Activated T-cell treated with anti-CD3 and anti-CD28 coated beads, Interleukin-2, amount 50 U/mL, for 24 hours (primary cell): ENCODE results near the gene GSTA1.
"Not testable (repeated sequence)": the region's sequence is repeated elsewhere in the genome, so short reads cannot be mapped to it uniquely, and the experiment has no call there.

Experiments used
- DNase-seq: peaks from one replicate; pipeline ENCODE4 v3.0.0-alpha.2; 2020
- H3K27ac Mint-ChIP-seq: 2 replicates; pipeline ENCODE4 v1.8.0; 2020; ENCODE audit warnings: mild to moderate bottlenecking, mixed read lengths
- H3K27me3 Mint-ChIP-seq: 2 replicates; pipeline ENCODE4 v1.8.0; 2020; ENCODE audit warnings: mixed read lengths
- H3K36me3 Mint-ChIP-seq: 2 replicates; pipeline ENCODE4 v1.8.0; 2020; ENCODE audit warnings: low read depth, mixed read lengths
- H3K4me1 Mint-ChIP-seq: 2 replicates; pipeline ENCODE4 v1.8.0; 2020; ENCODE audit warnings: low read depth, mixed read lengths
- H3K4me3 Mint-ChIP-seq: 2 replicates; pipeline ENCODE4 v1.8.0; 2020; ENCODE audit warnings: mild to moderate bottlenecking, moderate library complexity, mixed read lengths
- H3K9me3 Mint-ChIP-seq: 2 replicates; pipeline ENCODE4 v1.8.0; 2020; ENCODE audit warnings: mixed read lengths

GSTA1 gene

DNA sequence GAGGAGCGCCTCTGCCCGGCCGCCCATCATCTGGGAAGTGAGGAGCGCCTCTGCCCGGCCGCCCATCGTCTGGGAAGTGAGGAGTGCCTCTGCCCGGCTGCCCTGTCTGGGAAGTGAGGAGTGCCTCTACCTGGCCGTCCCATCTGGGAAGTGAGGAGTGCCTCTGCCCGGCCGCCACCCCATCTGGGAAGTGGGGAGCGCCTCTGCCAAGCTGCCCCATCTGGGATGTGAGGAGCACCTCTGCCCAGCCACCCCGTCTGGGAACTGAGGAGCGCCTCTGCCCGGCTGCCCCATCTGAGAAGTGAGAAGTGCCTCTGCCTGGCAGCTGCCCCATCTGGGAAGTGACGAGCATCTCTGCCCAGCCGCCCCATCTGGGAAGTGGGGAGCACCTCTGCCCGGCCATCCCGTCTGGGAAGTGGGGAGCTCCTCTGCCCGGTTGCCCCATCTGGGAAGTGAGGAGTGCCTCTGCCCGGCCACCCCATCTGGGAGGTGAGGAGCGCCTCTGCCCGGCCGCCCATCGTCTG, 21.7 kb upstream of the GSTA1 start:
- not testable (repeated sequence) for H3K27ac Mint-ChIP-seq, H3K9me3 Mint-ChIP-seq, H3K4me1 Mint-ChIP-seq, H3K4me3 Mint-ChIP-seq, H3K36me3 Mint-ChIP-seq, DNase-seq
- peaks cover 17% of the 10 kb centered on the region for H3K27me3 Mint-ChIP-seq

DNA sequence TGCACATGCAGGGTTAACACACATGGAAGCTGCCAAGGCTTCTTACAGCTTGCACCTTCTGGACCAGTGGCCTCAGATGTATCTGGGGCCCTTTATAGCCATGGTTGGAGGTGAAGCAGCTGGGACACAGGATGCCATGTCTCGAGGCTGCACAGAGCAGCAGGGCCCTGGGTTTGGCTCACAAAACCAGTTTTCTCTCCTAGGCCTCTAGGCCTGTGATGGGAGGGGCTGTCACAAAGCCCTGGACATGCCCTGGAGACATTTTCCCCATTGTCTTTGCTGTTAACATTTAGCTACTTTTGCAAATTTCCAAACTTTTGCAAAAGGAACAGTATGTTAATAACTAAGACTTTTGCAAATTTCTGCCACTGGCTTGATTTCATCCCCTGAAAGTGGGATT, 18.2 kb upstream of the GSTA1 start:
- no peaks in the 10 kb centered on the region for H3K4me1 Mint-ChIP-seq
- H3K4me3 Mint-ChIP-seq: no peak overlapping the region
- H3K27me3 Mint-ChIP-seq: peaks cover 10% of the 10 kb centered on the region
- H3K27ac Mint-ChIP-seq: no peak overlapping the region
- H3K36me3 Mint-ChIP-seq: no peaks in the 10 kb centered on the region
- H3K9me3 Mint-ChIP-seq: peaks cover 9% of the 10 kb centered on the region
- DNase-seq: no peak

DNA sequence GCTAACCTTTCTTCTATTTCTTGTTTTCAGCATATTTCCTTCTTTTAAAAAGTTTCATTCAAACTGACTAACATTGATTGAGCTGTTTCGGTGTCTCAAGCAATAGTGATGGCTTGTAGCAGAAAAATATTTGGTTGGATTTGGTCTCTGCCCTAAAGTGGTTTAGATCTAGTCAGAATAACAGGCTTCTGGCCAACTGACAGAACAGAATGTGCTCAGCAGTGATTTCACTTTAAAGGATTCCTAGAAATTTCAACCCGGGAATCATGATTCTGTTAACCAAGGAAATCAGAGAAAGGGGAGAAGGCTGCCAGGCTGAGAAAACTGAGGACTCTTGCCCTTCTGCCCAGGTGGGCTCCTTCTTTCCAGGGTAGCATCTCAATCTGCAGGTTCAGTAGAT, 16.6 kb upstream of the GSTA1 start:
- Mint-ChIP-seq H3K4me1 (no peaks in the 10 kb centered on the region), H3K36me3 (no peaks in the 10 kb centered on the region), H3K27me3 (peaks cover 6% of the 10 kb centered on the region), H3K27ac (no peak overlapping the region), H3K9me3 (peaks cover 9% of the 10 kb centered on the region), H3K4me3 (no peak overlapping the region)
- DNase-seq: no peak

DNA sequence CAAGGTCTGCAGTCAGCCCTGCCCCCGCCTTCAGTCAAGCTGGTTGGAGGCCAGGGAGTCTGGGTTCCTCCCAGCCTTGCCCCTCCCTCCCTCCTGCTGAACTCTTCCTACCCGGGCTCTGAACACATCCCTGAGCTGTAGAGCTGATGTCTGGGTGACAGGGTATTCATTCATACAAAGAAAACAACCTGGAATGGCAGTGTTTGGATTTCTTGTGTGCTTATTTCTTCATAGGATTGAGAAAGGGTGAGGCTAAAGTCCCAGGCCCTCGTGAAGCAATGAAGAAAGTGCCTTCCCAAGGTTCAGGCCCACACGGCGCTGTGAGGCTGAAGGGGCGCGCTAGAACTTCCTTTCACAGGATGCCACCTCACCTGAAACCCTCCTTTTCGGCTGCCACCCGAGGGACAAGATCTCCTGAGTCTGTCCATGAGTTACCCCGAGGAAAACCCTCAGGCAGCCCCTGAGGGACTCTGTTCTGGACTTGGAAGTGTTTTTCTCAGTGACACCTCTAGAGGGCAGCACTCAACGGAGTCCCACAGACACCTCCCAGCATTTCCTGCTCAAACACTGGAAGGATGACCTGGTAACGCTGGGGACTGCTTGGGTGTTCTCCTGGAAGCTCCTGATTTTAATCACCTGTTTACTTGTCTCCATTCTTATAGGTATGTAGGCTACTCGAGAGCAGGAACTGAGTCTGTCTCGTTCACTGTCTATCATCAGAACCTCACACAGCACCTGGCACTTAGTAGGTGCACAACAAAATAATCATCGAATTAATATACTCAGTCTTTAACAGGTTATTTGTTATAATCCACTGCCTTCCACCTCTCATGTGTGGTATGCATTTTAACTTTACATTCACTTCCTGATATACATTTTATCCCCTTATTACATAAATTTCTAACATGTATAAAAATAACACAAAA, 11.8 kb upstream of the GSTA1 start:
- Mint-ChIP-seq H3K27me3 (peaks cover 19% of the 10 kb centered on the region), H3K36me3 (no peaks in the 10 kb centered on the region), H3K4me3 (no peak overlapping the region), H3K9me3 (no peaks in the 10 kb centered on the region), H3K27ac (no peak overlapping the region), H3K4me1 (no peaks in the 10 kb centered on the region)
- DNase-seq: peak; percentile 50

DNA sequence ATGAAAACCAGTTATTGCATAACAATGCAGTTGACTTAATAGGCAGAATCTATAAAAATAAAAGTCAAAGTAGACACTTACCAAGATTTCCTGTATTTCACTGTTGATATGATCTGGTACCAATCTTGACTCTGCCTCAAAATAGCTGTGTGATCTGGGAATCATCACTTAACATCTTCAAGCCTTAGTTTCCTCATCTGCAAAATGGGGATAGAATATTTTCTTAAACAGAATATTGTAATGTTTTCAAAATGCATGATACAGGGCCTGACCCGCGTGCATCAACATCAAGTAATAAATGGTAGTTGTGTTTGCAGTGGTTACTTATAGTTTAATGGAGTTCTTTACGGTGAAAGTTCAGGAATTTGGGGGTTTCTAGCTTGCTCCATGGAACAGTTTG, 10.9 kb upstream of the GSTA1 start:
- H3K4me3 Mint-ChIP-seq, H3K27ac Mint-ChIP-seq, DNase-seq, H3K36me3 Mint-ChIP-seq, H3K4me1 Mint-ChIP-seq, H3K9me3 Mint-ChIP-seq: not testable (repeated sequence)
- H3K27me3 Mint-ChIP-seq: peaks cover 19% of the 10 kb centered on the region

DNA sequence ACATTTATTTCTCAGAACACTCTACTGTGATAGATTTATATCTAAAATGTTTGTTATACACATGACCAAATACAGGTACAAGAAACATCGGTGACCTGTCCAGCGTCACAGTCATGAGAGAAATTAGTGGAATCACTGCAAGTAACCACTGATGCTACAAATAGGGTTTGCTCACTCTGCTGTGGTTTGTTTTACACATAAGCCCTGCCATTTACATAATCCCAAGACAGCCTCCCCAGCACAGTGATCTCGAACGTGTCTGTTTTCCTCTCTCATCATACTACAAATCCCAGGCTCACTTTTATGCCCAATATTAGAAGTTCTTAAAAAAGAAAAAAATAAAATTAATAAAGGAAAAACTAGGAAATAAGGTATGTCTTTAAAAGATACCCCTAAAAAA, 6.2 kb upstream of the GSTA1 start:
- H3K27ac Mint-ChIP-seq, H3K36me3 Mint-ChIP-seq, H3K4me1 Mint-ChIP-seq, H3K9me3 Mint-ChIP-seq, H3K4me3 Mint-ChIP-seq, DNase-seq: not testable (repeated sequence)
- H3K27me3 Mint-ChIP-seq: peaks cover 36% of the 10 kb centered on the region

DNA sequence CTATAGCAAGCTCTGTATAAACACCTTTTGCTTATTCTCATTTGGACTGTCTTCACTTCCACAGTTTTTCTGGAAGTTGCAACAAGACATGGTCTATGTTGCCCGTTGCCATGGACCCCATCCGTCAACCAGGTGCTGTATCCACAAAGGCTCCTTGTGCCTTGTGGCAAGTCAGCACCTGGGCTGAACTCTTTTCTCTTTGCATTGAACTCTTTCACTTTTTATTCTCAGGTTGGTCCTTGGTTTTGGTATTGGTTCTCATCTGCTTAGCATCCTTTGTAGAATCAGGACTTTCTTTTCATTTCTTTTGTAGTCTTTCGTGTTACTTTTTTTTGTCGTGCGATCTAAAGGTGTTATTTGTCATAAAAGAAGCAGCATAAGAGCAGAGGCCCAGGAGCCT, 5.0 kb upstream of the GSTA1 start:
- Mint-ChIP-seq H3K27me3 (peaks cover 45% of the 10 kb centered on the region), H3K36me3 (no peaks in the 10 kb centered on the region), H3K27ac (no peak overlapping the region), H3K4me3 (no peak overlapping the region), H3K4me1 (no peaks in the 10 kb centered on the region), H3K9me3 (no peaks in the 10 kb centered on the region)
- DNase-seq: no peak

DNA sequence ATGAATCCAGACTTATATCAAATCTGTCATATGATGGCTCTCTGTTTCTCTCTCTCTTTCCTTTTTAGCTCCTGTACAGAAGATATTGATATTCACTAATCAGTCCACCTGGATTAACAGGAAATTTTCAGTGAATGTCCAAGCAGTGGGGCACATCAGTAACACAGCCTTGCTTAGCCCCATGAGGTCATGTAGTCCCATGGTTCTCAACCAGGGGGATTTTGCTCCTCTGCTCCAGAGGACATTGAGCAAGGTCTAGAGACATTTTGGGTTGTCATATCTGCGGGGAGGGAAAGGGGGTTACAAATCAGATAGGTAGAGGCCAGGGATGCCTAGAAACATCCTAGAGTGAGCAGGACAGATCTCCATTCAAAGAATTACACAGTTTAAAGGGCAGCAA, 810 bp downstream of the GSTA1 start:
- Mint-ChIP-seq H3K4me3 (no peak overlapping the region), H3K4me1 (no peaks in the 10 kb centered on the region), H3K27me3 (peaks cover 45% of the 10 kb centered on the region), H3K36me3 (no peaks in the 10 kb centered on the region), H3K27ac (no peak overlapping the region), H3K9me3 (no peaks in the 10 kb centered on the region)
- no peak for DNase-seq

DNA sequence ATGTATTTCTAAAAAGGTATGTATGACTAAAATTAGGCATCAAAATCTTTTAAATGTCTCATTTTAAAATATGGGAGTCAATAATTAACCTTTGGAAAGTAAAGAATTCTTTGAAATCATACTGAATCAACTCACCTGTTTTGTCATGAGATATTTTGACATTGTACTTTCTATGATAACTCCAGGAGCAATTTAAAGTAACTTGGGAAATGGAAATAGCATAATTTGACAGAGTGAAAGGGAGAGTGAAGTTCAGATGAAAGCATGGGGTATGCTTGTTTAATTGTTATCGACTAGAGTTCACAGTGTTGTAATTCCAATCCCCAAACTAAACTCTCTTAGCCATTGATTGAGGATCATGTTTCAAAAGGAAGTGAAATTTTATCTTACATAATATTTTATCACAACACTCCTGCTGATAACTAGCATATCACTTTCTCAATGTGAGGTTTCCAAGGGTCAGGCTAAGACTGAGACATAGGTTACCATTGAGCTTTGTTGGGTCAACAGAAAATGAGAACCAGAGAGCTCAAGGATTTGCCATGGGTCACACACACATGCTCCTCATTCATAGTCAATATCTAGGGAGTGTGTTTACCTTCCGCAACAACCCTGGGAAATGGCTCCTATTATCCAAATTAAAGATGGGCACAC, 2.3 kb downstream of the GSTA1 start:
- Mint-ChIP-seq H3K9me3 (no peaks in the 10 kb centered on the region), H3K4me3 (no peak overlapping the region), H3K27me3 (peaks cover 54% of the 10 kb centered on the region), H3K36me3 (no peaks in the 10 kb centered on the region), H3K4me1 (no peaks in the 10 kb centered on the region), H3K27ac (no peak overlapping the region)
- no peak for DNase-seq

DNA sequence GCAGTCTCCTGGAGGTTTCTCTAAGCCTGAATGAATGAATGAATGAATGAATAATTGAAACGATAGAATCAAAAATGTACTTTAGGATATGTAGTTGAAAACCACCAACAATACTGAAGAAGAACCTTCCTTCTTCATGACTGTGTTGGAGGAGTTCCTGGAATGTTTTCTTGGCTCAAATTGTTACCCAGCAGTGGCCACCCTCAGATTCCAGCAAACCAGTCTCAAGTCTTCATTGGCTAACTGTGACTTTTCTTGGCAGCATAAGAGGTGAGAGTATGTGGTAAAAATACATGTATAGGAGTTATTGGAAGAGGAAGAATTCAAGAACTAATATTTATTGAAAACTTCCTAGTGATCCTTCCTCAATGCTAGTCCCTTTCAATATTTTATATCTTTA, 4.3 kb downstream of the GSTA1 start:
- peaks cover 58% of the 10 kb centered on the region for H3K27me3 Mint-ChIP-seq
- H3K36me3 Mint-ChIP-seq, DNase-seq, H3K4me1 Mint-ChIP-seq, H3K4me3 Mint-ChIP-seq, H3K27ac Mint-ChIP-seq, H3K9me3 Mint-ChIP-seq: not testable (repeated sequence)

DNA sequence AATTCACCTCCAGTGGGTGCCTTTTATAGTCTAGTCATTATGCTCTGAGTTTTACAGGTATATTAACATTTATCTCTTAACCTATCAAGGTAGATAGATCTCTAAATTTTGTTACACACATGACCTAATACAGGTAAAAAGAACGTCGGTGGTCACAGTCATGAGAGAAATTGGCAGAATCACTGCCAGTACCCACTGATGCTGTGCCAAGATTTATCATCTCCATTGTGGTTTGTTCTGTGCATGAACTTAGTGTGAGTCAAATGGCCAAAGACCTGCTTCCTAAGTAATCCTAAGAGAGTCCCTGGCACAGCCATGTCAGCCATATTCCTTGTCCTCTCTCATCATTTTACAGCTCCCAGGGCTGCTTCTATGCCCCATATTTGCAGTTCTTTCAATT, 9.2 kb downstream of the GSTA1 start:
- not testable (repeated sequence) for H3K36me3 Mint-ChIP-seq, H3K27ac Mint-ChIP-seq, DNase-seq, H3K9me3 Mint-ChIP-seq, H3K4me3 Mint-ChIP-seq, H3K4me1 Mint-ChIP-seq
- peaks cover 32% of the 10 kb centered on the region for H3K27me3 Mint-ChIP-seq

DNA sequence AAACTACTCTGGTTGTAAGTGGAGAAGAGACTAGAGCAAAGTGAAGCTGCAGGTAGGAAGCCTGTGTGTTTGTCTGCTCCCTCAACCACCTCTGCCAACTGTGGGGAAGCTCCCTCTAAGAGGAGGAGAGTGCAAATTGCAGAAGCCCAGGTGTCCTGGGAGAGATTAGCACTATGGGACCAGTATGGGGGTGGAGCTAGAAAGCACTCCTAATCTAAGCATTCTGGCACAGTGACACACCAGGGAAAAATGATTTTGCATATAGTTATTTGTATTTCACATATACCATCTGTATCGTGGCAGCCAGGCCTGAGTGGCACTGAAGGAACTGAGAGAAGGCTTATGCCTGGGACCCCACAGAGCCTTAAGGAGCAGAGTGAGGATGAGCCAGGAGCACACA, 12.8 kb downstream of the GSTA1 start:
- H3K9me3 Mint-ChIP-seq: no peaks in the 10 kb centered on the region
- H3K4me3 Mint-ChIP-seq: no peak overlapping the region
- H3K27ac Mint-ChIP-seq: no peak overlapping the region
- H3K27me3 Mint-ChIP-seq: peaks cover 18% of the 10 kb centered on the region
- H3K36me3 Mint-ChIP-seq: no peaks in the 10 kb centered on the region
- no peak for DNase-seq
- H3K4me1 Mint-ChIP-seq: no peaks in the 10 kb centered on the region

DNA sequence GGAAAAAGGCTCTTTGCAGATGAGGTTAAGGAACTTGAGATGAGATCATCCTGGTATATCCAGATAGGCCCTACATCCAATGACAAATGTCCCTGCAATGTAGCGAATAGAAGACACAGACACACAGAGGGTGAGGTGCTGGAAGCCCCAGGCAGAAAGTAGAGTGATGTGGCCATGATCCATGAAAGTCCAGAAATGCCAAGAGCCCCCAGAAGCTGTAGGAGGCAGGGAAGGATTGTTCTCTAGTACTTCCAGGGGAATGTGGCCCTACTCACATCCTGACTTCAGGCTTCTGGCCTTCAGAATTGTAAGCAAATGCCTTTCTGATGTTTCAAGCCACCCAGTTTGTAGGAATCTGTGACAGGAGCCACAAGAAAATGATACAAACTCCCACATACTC, 14.0 kb downstream of the GSTA1 start:
- H3K27me3 Mint-ChIP-seq: peaks cover 13% of the 10 kb centered on the region
- not testable (repeated sequence) for H3K4me1 Mint-ChIP-seq

DNA sequence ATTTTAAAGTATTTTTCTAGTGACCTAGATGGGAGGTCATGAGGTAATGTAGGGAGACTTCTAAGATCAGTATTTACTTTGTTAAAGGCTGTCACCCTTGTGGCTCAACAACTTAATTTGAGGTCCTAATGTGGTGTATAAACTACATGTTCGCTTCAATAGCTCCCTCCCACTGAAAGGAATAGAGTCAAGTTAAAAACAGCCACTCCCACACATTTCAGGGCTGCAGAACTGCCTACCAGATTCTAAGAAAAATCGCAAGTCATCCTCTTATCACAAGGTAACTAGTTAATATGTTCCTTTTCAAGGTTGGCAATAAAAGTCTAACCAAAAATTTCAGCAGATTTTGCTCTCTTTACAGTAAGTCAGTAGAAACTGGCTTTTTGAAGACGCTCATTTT, 15.1 kb downstream of the GSTA1 start:
- H3K36me3 Mint-ChIP-seq: no peaks in the 10 kb centered on the region
- H3K4me1 Mint-ChIP-seq: no peaks in the 10 kb centered on the region
- H3K4me3 Mint-ChIP-seq: no peak overlapping the region
- DNase-seq: no peak
- H3K9me3 Mint-ChIP-seq: no peaks in the 10 kb centered on the region
- H3K27ac Mint-ChIP-seq: no peak overlapping the region
- H3K27me3 Mint-ChIP-seq: peaks cover 10% of the 10 kb centered on the region

More for the DNA sequence above, 14.0 kb downstream of the GSTA1 start:
- H3K27ac Mint-ChIP-seq, DNase-seq, H3K4me3 Mint-ChIP-seq, H3K36me3 Mint-ChIP-seq, H3K9me3 Mint-ChIP-seq: not testable (repeated sequence)

DNA sequence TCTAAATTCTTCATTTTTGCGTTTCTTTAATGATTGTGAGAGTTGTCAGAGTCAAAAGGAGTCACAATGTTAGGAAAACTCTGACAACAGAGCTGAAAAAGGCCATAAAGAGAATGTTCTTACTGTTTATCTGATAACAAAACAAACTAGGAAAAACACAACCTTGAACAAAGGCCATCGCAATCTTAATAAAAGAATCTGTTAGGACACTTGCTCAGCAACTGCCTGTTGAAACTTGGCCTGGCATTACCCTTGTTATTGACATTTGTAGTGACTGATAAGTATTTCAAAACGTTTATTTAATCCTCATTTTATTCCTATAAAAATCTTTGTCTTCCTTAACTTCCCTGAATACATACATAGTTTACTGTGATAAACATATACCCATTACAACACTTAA, 15.7 kb downstream of the GSTA1 start:
- DNase-seq: no peak
- Mint-ChIP-seq H3K4me3 (no peak overlapping the region), H3K36me3 (no peaks in the 10 kb centered on the region), H3K27ac (no peak overlapping the region), H3K9me3 (no peaks in the 10 kb centered on the region), H3K4me1 (no peaks in the 10 kb centered on the region), H3K27me3 (peaks cover 10% of the 10 kb centered on the region)
